NCI-H526 (cell line): Measurements from ENCODE around the gene CASQ2.
A peak's percentile ranks its signal among the peaks of the same experiment; 100 is the strongest.
"Not testable (repeated sequence)": the region's sequence is repeated elsewhere in the genome, so short reads cannot be mapped to it uniquely, and the experiment has no call there.

ENCODE experiments used
- DNase-seq, 2 experiments: peaks; one replicate each; lab custom pipeline; 2025; lab: John Stamatoyannopoulos, UW

Gene CASQ2

DNA sequence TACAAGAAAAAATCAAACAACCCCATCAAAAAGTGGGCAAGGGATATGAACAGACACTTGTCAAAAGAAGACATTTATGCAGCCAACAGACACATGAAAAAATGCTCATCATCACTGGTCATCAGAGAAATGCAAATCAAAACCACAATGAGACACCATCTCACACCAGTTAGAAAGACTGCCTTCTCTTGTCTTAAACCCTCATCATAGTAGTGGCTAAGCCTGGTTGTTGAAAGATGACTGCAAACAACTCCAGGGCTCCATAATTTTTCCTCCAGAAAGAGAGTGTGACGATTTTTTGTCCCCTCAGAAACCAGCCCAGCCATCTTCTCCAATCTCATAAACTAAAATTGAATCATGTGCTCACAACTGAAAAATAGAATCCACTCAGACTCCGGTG is 12.1 kb upstream of the CASQ2 start:
- peak; percentile 73 to 76 for DNase-seq

DNA sequence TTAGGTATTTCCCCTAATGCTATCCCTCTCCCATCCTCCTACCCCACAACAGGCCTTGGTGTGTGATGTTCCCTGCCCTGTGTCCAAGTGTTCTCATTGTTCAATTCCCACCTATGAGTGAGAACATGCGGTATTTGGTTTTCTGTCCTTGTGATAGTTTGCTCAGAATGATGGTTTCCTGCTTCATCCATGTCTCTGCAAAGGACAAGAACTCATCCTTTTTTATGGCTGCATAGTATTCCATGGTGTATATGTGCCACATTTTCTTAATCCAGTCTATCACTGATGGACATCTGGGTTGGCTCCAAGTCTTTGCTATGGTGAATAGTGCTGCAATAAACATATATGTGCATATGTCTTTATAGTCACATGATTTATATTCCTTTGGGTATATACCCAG is 10.6 kb upstream of the CASQ2 start:
- DNase-seq, result not testable (repeated sequence)

DNA sequence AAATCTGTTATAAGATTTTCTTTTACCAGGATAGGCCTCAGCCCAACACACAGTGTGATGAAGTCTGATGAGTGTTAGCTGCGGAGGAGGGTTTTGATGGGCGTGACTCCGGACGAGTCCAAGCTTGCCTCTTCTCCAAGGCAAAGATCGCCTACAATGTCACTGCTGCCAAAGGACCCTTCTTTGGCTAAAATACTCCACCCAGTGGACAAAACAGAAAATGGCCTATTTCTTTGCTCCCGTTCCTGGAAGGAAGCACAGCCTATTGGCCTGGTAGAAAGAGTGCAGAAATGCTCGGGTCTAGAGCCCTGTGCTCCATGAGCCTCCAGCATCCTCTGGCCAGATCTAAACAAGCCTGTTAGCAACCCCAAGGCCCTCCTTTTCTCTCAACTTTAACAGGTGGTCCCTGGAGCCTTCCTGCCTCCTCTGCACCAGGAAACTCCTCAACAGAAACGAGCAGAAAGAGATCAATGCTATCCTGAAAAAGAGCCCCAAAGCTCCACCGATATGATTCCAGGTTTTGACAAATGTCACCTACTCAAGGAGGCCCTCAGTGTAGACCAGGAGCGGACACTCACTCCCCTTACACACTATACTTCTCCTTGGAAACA is 3.4 kb upstream of the CASQ2 start:
- peak; percentile 95 to 98 for DNase-seq

DNA sequence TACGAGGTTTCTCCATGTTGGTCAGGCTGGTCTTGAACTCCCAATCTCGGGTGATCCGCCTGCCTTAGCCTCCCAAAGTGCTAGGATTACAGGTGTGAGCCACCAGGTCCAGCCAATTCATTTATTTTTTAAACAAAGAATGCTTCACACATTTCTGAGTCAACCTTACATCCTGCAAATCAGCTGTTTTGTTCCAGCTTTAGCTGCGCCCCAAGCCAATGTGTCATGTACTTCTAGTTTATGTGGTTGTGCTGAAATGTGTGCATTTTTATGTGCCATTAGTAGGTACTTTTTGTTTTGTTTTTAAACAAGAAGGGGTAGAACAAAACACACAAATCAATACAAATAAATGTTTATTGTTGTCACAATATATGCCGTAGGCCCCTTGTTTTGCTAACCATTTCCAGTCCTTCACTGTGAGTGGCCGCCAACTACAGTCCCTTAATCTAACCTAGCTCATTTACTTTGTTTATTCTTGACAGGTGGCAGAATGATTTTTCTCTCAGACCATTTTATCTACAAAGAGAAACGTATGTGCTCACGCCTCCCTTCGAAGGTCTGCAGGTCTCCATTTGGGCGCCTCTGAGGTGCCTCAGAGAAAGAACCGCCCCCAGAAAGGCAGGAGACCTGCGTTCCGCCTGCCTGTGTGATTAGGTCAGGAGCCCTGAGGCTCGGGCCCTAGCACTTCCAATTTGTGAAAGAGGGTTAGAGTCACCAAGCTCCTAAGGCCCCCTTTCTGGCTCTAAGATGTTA is 2.8 kb upstream of the CASQ2 start:
- DNase-seq, result peak in 1 of 2 experiments; percentile 58

DNA sequence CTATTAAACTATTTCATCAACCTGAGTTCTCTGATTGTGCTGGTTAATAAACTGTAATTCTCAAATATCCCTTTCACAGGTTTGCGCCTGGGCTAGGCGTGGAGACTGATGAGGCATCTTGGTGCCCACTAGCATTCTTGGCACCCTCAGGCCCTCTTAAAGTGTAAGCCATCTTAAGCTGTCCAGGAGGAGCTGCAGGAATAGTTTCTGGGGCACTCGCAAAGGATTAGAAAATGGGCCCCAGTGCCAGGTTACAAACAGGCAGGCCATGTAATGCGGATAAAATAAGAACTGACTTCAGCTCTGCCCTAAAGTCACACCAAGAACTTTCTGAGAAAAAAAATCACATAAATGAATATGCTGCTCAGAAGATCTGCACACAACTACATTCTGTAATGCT is 1.1 kb downstream of the CASQ2 start:
- no peak for DNase-seq

DNA sequence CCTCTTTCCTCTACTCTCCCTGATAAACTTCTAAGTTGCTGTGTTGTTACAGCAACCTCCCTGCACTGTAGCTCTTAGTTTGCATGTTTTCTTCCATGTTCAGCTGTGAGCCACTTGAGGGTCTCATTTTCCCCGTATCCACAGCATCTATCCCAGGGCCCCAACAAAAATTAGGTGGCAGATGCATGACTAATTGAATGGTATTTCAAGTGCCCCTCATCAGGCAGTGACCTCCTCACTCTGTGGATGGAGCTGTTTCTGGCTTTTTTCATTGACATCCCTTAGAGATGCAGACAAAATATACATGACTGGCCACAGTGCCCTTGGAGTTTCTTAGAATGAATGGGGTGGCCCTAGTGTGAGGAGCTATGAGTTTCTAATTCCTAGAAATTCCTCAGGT is 3.4 kb downstream of the CASQ2 start:
- DNase-seq, result no peak

DNA sequence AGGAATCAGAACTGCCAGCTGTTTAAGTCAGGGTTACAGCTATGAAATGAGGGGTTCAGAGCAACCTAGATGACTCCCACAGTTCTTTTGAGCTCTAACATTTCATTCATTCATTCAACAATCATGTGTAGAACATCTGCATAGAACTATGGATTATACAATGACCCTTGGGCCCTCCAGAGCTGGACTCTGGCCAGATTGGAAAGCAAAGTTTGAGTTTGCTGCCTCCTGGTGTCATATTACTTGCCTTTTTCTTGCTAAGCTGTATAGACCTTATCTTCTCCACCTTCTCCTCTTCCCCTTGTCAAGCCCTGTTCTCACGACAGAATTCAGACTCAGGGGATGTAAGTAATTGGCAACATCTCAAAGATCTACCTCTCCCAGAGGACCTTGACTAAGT is 4.0 kb downstream of the CASQ2 start:
- peak in 1 of 2 experiments; percentile 34 for DNase-seq

DNA sequence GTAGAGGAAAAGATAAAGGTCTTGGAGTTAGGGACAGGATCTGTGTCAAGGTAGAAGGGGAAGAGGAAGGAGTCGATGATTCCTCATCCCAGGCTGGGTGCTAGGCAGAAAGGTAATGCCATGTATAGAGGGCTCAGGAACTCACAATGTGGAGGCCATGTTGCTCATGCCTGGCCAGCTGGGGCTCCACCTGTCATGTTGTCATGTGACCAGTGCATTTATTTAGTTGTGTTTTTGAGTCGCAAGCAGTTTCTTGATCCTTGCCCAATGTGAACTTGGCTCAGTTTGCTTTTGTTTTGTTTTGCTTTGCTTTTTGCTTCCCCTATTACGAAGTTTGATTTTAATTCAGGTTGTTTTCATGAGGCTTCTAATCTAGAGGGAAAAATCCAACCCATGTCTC is 5.7 kb downstream of the CASQ2 start:
- DNase-seq, result no peak

DNA sequence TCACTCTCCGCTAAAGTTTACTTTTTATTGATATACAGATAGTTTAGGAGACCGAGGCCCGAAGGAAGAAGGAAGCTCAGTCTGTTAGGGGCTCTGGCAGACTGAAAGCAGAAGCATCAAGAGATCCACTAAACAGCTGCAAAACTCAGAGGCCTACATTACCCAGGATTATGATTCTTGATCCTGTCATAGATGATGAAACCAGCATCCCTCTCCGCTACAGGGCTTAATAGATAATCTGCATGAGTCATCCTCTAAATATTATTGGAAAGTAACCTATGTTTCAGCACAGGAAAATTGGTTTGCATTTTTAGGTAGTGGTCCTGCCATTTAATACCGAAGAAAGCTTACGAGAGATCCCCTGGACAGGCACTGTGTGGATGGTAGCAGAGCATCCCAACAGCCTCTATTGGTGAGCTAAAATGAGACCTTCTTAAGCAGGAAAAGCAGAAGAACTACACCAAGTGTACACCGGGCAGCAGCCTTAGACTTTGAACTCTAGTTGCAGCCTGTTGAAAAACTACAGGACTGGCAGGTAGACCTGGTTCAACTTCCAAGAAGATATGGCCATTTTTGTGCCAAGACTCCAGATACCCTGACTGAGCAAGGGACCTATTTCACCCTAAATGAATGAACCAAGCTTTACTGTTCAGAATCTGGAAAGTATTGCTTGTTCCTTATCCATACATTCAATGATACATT is 6.8 kb downstream of the CASQ2 start:
- DNase-seq, result no peak

DNA sequence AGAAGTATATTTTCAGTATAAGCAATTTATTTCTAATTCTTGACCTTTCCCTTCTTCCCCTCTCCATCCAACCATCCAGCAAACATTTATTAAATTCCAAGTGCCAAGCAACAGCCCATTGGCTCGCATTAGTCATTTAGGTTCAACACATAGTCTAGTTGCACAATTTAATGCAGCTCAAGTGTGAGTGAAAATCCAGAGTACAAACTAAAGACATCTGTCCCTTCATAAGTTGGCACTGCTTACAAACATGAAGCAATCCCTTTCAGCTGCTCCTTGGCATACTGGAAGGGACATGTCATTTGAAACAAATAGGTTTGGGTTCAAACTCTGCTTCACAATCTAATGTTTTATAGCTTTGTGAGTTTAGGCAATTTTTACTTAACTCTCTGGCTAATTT is 10.7 kb downstream of the CASQ2 start:
- no peak for DNase-seq

DNA sequence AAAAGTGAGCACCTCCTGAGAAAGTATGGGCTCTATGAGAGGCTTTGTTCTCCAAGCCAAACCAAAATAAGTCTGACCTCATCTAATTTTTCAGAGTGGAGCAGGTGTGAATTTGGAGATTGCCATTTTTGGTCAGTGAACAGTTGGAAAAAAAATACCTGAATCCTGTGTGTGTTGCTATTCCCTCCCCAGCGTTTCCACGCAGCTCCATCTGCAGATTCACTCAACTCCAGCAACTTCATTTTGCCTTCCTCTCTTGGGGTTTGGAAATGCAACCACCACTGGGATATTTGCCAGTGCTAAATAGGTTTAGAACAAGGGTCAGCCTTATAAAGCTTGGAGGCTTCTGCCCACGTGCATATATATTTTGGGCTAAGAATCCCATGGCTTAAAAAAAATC is 11.2 kb downstream of the CASQ2 start:
- no peak for DNase-seq

DNA sequence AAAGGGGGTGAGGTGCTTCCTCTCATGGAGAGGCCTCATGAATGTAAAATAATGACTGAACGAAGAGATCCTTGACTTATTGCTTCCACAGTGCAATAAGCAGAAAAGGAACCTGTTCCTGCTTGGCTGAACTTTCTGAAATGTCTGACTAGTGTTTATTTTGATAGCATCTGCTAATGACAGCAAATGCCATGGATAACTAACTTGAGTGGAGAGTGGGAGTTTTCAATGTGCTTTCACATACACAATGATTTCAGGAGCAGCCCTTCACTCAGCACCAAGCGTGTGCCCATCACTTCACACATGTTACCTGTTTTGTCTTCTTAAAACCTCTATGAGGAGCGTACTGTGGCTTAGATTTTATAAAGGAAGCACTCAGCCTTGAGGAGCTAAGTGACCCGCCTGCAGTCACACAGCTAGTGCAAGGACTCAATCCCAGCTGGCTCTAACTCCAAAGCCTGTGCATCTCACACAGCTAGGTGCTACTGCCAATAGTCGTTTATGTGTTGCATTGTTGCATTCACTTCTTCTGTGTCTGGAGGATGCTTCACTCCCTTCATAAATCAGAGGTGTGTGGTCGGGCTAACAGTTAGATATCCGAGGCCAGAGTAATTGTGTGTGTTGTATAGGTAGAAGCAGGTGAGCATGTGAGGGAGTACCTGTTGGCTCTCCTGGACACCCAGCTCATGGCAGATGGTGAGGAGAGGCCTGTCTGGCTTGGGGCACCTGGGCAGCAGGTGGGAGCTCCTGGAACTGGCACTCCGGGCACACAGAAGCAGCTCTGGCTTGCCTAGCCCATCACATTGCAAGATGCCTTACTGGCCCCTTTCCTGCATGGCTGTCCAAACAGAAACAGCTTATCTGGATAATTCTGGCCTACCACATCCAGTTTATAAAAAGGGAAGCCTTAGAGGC is 12.8 kb downstream of the CASQ2 start:
- DNase-seq, result no peak

DNA sequence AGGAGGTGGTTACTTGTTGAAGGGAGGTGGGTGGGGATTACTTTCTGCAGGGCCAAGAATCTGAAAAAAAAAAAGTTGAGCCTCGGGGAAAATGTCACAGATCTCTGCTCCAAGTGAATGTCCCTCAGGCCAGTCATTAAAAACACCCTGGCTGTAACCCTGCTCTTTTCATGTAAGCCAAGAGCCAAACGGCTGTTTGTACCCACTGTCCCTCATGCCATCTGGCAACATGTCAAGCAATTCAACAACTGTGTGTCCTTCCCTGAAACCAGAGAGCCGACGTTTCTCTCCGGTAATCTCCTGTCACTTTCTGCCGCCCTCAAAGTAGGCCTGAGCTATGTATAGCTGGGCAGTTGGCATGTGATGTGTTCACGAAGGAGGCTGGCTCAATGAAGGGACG is 14.7 kb downstream of the CASQ2 start:
- DNase-seq, result no peak

DNA sequence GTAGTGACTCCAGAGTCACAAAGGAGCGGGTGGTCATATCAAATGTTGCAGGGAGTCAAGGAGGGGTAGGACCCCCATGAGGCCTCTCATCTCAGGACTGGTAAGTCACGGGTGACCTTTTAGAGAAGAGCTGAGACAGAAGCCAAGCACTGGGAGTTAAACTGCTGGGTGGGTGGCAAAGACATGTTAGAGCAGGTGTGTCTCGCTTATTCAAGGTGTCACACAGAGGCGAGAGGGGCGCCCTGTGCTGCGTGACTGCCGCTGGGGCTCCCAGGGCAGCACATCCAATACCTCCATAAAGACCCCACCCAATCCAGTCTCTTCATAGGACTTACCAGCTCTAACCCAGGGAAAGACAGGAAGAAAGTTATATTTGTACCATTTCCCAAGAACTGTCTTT is 15.2 kb downstream of the CASQ2 start:
- no peak for DNase-seq

DNA sequence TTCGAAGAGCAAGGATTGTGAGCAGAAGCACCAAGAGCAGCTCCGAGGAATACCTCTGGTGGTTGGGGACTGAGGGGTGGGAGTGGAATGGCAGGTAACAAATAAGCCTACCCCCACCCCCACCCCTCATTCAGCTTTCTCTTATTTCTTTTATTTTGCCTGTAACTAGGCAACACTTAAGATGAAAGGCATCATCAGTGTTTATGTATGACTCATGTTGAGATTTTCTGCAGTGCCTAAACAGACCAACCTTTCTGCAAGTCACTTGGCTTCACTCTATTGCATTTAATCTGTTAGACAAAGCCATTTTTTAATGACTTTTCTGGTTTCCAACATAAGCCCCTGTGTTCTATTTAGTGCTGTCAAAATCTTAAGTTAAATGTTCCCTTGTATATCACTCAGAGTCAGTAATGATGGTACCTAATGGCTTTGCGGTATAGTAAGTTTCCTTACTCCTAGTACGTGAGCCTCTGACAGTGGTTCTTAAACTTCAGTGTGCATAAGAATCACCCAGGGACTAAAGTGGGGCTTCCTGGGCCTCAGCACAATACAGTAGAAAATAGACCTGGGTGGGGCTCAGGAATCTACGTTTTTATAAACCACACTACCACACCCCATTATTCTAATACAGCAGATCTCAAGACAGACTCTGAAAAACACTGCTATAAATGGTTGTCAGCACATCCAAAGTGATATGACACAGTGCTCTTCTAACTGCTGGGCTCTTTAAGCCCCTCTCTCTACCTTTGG is 19.9 kb downstream of the CASQ2 start:
- DNase-seq, result no peak

DNA sequence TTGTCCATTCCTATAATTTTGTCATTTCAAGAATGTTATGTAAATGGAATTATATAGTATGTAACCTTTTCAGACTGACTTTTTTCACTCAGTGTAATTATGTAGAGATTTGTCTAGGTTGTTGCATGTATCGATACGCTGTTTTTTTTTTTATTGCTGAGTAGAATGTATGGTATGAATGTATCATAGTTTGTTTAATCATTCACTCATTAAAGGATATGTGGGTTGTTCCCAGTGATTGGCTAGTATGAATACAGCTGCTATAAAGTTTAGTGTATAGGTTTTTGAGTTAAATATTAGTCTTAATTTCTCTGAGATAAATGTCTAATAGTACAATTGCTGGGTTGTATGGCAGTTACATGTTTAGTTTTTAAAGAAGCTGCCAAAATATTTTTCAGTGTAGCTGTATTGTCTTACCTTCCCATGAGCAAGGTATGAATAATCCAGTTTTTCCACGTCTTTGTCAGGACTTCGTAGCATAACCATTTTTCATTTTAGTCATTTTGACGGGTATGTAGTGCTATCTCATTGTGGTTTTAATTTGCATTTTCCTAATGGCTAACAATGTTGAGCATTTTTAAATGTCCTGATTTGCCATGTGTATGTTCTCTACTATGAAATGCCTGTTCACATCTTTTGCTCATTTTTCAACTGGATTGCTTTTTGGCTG is 22.4 kb downstream of the CASQ2 start:
- no peak for DNase-seq

DNA sequence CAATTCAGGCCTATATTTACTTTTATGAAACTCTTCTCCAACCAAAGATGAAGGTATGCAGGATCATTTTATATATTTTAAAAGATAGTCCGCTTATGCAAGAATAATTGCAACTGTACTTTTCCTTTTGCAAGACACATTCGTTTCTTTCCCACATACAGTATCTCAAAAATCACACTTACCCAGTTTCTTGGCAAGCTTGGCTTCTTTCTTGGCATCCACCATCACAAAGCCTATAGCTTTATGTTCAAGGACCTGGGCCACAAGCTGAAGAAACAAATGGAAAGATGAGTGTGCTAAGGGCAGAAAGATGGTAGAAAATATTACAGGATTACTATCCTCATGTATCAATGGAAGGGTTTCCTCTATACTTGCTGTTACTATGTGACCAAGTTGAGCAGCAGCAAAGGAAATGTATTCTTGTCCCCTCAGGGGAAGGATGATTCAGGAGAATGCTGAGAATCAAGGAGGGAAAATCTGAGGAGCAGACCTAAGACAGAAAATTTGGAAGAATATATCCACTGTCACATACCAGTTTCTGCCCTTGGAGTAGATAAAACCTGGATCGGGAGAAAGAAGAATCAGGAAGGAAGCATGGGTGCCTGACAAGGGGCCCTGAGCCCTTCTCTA is 23.8 kb downstream of the CASQ2 start:
- no peak for DNase-seq

DNA sequence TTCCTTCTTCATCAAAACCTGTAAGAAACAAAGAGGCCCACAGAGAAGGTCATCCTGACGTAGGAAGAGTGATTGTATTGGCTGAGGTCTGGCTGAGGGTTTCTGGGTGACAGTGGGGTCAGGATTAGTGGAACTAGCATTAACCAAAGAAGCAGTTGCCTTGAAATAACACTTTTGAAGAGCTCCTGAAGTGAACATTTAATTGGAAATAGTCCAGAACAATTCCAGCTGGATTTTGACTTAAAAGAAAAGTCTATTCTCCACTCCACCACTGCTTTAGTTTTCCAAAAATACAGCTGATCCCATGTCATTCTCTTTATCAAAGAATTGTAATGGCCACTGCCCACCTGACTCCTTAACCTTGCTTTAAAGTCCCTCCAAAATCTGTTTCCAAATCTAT is 27.7 kb downstream of the CASQ2 start:
- DNase-seq, result no peak

DNA sequence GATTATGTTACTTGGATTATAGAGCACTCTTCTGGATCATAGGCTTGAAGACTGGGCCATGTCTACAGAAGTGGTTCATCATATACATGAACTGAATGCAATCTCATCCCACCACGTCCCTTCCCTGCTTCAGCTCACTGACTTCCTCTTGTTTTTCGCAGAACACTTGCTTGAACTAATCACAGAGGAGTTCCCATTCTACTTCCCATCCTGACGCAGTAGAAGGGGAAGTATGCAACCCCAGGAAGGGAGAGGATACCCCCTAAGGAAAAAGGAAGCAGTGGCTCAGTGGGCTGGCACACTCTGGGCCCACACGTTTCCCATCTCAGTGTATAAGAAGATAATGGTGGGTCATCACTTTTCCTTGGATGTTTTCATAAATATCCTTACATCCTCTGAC is 36.2 kb downstream of the CASQ2 start:
- no peak for DNase-seq

DNA sequence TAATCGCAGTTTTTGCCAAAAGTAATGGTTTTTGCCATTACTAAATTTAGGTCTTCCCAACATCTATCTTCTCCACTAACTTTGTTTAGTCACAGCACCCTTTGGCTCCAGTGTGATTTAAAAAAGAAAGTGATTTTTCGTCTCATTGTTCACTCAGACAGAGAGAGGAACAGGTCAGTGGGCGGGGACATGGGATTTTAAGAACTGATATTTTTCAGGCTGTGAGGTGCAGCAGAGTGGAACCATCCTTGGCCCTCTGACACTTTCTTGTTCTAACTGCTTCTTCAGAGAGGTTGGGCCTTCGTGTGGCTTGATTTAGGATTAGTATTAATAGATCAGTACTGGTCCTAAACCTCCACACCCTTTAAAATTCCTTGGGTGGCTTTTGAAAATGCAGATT is 38.8 kb downstream of the CASQ2 start:
- DNase-seq, result no peak

DNA sequence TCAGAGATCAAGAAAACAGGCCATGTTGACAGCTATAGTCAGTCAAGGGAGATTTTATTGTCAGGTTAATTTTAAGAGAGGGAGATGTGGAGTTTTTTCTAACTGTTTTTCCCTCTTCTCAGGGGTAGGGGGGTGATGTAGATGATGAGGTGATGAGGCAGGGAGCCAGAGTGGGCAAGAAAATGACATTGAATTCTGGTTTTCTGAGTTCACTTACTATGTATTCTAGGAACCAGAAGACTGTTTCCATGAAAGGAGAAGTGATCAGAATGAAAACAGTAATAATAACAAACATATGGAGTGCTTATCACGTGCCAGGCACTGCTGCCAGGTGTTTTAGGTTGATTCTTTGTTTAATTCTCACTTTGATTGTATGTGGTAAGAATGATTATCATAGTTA is 40.2 kb downstream of the CASQ2 start:
- no peak for DNase-seq
